HT1080 (cell line): ENCODE measurements around the gene INPP5A. TPM values are rescaled to one million over a fixed set of nuclear protein-coding genes. Genes with fewer than 3 reads are reported as not detected.
A peak's percentile ranks its signal among the peaks of the same experiment; 100 is the strongest.

Experiments used
- DNase-seq: peaks from one replicate; pipeline ENCODE4 v3.0.0-alpha.2; 2015; ENCODE audit warnings: low read depth
- total RNA-seq: library from RNA; depleted of rRNA; stranded (reverse); fragments of >200 nt; shearing (Covaris generic); gene quantifications from 2 replicates; pipeline ENCODE4 v1.2.3, GENCODE V29; 2014

The INPP5A gene
- total RNA-seq, 1 experiment from 2014 or later, result 34.4 TPM

GRCh38 chr10:132642732-132643008 lies 105.1 kb downstream of the INPP5A start:
- no peak for DNase-seq

GRCh38 chr10:132643709-132644526 lies 106.3 kb downstream of the INPP5A start:
- DNase-seq, result no peak

GRCh38 chr10:132644527-132645246 lies 107.1 kb downstream of the INPP5A start:
- no peak for DNase-seq

DNA sequence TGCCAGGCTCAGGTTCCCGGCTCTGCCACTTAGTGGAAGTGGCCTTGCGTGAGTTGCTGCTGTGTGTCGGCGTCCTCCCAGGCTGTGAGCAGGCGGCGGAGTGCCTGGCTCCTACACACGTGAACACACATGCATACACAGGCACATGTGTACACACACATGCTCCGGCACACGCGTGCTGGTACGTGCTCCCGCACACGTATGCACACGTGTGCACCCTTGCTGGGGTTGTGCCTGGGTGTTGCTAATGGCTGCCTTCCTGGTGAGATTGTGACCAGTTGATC lies 107.6 kb downstream of the INPP5A start:
- no peak for DNase-seq

- no peak for DNase-seq
Observed at GRCh38 chr10:132645630-132646442, 108.2 kb downstream of the INPP5A start.

DNA sequence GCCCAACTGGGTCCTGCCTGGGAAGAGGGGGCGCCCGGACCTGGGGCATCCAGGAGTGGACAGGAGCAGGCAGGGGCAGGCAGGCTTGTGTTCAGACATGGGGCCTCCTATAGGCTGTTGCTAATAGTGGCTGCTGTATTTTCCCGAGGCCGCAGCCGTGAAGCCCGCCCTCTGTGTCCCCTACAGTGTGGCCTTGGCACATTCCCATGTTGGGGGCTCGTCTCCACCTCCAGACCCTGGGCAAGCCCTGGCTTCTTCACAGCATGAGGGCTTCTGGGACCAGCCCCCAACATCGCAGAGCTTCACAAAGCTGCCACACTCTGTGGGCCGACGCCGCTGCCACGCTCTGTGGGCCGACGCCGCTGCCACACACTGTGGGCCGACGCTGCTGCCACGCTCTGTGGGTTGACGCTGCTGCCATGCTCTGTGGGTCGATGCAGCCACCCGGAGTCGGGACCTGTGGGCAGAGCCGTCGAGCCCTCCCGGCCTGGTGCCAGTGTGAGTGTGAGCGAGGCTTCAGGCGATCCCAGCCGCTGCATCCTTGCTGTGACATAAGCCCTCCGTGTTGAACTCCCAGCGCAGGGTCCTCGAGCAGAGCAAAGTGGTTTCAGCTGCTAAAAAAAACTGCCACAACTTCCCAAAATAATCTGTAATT lies 109.0 kb downstream of the INPP5A start:
- DNase-seq, result no peak

DNA sequence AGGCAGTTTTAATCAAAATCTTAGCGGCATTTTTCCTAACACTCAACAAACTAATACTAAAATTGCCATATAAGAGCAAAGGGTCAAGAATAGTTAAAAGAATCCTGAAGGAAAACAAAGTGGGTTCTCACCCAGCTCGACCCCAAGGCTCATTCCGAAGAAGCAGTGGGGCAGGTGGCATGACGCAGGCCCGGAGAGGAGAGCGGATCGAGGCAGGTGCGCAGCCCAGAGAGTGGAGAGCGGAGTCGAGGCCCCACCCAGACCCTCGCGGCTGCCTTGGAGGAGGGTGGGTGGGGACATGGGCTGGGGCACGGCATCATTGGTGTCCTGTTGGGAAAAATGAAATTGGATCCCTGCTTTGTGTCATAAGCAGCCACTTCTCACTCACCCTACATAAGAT lies 109.8 kb downstream of the INPP5A start:
- no peak for DNase-seq

GRCh38 chr10:132648072-132648850 lies 110.7 kb downstream of the INPP5A start:
- DNase-seq, result no peak

GRCh38 chr10:132648851-132649528 lies 111.4 kb downstream of the INPP5A start:
- DNase-seq, result no peak

- no peak for DNase-seq
Observed at GRCh38 chr10:132649651-132650360, 112.2 kb downstream of the INPP5A start.

DNA sequence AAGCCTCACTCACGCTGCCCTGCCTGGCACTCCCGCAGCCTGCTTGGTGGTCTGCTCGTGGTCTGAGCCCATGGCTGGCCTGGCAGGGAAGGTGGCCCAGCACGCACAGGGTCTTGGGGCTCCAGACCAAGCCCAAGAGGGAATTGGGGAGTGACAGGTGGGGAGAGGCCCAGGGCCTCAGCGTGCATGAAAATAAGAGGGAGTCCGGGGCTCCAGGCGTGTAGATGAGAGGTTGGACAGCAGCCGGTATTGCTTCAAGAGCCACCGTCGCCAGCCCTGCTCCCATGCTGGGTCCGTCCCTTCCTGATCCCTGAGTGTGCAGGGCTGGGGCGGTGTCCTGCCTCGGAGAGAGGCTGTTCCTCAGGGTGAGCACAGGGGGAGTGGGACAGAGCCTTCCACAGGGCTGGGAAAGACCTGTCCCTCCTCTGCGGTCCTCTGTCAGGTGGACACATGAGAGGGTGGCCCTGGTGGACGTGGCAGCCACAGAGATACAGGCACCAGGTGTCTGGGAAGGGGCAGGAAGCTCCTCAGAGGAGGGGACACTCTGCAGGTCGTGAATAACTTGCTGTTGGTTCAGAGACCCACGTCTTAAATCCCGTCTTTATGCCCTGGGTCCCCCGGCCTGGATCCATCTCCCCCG lies 113.1 kb downstream of the INPP5A start:
- no peak for DNase-seq

- DNase-seq, result no peak
Observed at GRCh38 chr10:132651511-132652029, 114.0 kb downstream of the INPP5A start.

DNA sequence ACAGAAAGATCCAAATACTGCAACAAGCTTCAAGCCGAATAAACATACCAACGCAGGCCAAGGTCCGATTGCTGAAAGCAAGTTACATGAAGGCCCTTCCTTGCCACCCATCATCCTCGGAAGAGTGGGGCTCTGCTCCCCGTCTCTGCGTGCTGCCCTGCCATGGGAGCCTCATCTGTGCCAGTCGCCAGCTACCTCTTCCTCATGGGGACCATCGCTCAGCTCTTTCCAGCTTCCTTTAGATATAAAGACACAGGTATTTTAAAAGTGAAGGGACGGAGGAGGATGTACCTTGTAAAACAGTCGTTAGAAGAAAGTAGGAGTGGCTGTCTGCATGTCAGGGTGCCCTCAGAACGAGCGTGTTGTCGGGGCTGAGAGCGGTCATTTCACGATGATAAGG lies 114.9 kb downstream of the INPP5A start:
- DNase-seq, result no peak

GRCh38 chr10:132652936-132653590 lies 115.5 kb downstream of the INPP5A start:
- no peak for DNase-seq

DNA sequence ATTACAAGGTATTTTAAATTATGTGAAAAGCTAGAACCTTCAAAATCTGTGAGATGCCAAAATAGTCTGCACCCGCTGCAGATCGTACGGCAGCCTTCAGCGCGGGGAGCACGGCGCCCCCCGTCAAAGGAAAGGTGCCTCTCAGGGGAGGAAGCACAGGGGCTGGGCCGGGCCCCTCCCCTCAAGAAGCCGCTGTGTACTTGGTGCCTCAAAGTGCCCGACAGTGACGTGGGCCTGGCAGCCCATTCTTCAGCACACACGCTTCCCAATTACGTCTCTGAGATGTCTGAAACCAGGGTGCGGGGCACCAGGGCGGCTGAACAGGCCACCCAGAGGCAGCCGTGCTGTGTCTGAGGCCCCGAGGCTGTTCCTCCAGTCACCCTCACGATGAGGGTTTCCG lies 116.1 kb downstream of the INPP5A start:
- no peak for DNase-seq

- no peak for DNase-seq
Observed at GRCh38 chr10:132654121-132654571, 116.6 kb downstream of the INPP5A start.

GRCh38 chr10:132654708-132655661 lies 117.4 kb downstream of the INPP5A start:
- peak; percentile 67 for DNase-seq
